Measurements from ENCODE around the gene DUSP1.
"Not testable (repeated sequence)": the region's sequence is repeated elsewhere in the genome, so short reads cannot be mapped to it uniquely, and the experiment has no call there.

DUSP1 gene

GRCh38 chr5:172784162-172784561 is 13.2 kb upstream of the DUSP1 start:
- intact Hi-C loops (cut with DNase I), result not testable (repeated sequence)
- peak in 1 of 42 donors; percentile 3 for DNase-seq

DNA sequence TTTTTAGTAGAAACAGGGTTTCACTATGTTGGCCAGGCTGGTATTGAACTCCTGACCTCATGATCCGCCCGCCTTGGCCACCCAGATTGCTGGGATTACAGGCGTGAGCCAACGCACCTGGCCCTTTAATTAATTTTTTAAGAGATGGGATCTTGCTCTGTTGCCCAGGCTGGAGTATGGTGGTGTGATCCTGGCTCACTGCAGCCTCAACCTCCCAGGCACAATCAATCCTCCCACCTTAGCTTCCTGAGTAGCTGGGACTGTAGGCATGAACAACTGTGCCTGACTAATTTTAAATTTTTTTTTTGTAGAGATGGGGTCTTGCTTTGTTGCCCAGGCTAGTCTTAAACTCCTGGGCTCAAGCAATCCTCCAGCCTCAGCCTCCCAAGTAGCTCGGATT is 12.3 kb upstream of the DUSP1 start:
- DNase-seq; intact Hi-C loops (cut with DNase I): not testable (repeated sequence)

GRCh38 chr5:172782169-172783039 is 11.4 kb upstream of the DUSP1 start:
- intact Hi-C loops (cut with DNase I), result no loop called here
- no peak for DNase-seq

GRCh38 chr5:172779691-172780341 is 8.8 kb upstream of the DUSP1 start:
- no peak for DNase-seq
- intact Hi-C loops (cut with DNase I), result loop anchor here (10.0 kb wide), 2 partner anchors 55 to 85 kb away; partner anchors contain the start of gene ERGIC1

GRCh38 chr5:172777881-172778814 is 7.2 kb upstream of the DUSP1 start:
- intact Hi-C loops (cut with DNase I), result loop anchor here (10.0 kb wide), 2 partner anchors 57 to 87 kb away; partner anchors contain the start of gene ERGIC1

DNA sequence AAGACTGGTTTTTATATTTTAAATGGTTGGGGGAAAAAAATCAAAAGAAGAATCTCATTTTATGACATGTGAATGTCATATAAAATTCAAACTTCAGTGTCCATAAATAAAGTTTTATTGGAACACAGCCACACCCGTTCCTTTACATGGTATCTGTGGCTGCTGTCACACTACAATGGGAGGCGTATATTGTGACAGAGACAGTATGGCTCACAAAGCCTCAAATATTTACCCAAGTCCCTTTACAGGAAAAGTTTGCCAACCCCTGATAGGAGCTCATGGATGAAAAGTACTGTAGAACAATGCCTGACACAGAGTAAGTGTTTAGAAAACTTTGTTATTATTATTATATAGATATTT is 5.2 kb upstream of the DUSP1 start:
- intact Hi-C loops (cut with DNase I), result loop anchor here (10.0 kb wide), 2 partner anchors 59 to 89 kb away; partner anchors contain the start of gene ERGIC1
- DNase-seq, result peak in 1 of 42 donors; percentile 12

More at GRCh38 chr5:172777881-172778814, 7.2 kb upstream of the DUSP1 start:
- DNase-seq, result no peak

GRCh38 chr5:172775326-172776234 is 4.6 kb upstream of the DUSP1 start:
- intact Hi-C loops (cut with DNase I), result loop anchor here (10.0 kb wide), 2 partner anchors 59 to 89 kb away; partner anchors contain the start of gene ERGIC1
- peak in 3 of 42 donors; percentile 19 to 67 (median 51) for DNase-seq

GRCh38 chr5:172774561-172775315 is 3.7 kb upstream of the DUSP1 start:
- intact Hi-C loops (cut with DNase I), result loop anchor here (5.0 to 10.0 kb wide), 3 partner anchors 60 to 158 kb away; partner anchors contain the start of gene ERGIC1
- no peak for DNase-seq

DNA sequence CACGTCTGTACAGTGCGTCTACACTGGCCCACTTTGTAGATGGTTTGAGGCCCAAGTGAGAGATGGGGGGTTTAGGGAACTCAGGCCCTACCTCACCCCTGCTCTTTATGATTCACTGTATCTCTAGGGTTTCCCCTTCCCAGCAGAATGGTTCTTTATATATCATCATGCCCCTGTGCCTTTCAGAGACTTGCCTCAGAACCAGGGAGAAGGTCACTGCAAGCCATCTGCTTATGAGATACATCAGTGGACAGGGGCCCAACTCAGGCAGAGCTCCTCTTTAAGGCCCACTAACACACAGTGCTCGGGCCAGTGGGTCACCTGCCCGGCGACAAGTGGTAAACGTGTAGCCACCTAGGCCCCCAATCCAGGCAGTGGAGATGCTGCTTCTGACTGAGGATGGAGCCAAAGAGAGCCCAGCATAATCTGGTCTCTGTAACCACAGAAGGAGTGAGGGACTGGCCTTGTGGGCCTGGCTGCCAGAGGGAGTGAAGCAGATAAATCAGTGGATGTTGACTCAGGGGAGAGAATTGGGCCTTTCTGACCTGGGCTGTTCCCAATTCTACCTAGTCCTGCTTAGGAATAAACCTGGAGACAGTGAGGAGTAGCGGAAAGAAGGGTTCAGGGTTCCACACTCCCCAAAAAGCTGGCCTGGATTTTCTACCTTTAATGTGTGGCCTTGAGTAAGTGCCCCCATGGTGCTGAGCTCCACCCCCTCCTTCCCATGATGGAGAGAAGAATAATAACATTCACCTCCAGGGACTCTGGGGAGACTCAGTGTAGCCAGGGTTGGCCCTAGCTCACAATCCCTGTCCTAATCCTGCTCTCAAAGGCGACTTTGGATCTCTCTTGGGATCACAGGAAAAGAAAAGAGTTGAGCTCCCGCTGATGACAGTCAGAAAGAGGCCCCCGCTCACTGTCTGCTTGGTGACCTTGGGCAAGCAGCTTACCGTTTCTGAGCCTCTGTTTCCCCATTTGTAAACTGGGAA is 2.8 kb upstream of the DUSP1 start:
- peak in 1 of 42 donors; percentile 25 for DNase-seq
- intact Hi-C loops (cut with DNase I), result loop anchor here (5.0 to 10.0 kb wide), 3 partner anchors 61 to 159 kb away; partner anchors contain the start of gene ERGIC1

DNA sequence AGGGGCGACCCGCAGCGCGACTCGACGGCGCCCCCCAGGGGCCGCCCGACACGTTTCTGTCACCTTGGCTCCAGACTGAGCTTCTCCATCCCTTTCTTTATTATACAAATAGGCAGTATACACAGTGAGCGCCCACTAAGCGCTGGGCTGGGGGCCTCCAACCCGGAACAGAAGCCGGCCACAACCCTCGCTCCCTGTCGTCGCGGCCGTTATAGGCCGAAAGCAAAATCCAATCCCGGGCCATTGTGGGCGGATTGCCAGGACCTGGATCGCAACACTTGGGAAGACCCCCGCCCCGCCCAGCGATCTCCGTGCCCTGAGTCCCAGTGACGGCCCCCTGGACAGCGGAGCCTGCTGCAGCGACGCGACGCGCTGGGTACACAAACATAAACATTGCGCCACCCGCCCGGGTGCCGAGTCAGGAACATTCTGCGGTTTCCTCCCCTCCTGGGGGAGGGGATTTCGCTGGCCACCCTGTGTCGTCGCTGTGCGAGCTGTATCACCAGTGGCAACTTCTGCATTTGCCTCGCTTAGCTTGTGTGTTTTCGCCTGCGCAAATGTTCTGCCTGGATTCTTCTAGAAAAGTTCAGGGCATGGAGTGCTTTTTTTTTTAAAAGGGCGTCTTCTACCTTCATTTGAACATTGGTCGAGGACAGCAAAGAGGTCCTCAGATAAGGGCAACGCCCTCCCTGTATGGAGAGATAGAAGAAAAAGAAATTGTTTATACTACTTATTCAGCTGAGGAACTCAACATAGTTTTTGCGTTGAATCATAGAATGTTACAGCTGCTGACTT is 1.3 kb upstream of the DUSP1 start:
- peak; percentile 53 to 91 (median 80) for DNase-seq
- intact Hi-C loops (cut with DNase I), result loop anchor here (5.0 to 10.0 kb wide), 3 partner anchors 62 to 160 kb away; partner anchors contain the start of gene ERGIC1

DNA sequence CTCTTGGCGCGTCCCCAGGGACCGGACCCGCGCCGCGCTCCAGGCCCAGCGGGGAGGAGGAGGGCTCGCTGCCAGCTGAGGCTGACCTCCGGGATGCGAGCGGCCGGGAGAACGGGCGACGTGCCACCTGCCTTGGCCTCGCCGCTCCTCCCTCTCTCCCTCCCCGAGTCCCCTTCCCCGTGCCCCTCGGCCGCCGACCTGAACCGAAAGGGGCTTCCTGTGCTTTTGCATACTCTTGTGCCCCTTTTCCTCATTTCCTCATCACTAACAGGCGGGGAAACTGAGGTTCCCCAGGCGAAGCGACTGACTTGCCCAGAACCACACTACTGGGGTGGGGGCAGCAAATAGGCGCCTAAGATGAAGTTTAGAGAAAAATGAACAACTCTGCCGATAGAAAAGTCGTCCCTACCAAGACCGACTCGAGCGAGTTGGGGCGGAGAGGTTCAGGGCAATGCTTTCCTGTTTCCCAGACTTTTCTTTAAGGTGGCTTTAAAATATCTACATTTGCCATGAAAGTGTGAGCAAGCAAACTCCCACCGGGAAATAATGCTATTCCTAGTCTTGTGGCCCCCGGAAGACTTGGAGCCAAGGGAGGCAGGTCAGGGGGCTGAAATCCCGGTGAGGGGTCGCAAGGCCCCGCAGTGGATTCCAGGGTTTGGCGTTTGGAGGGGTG is 580 bp upstream of the DUSP1 start:
- peak in 13 of 42 donors; percentile 22 to 75 (median 43) for DNase-seq

DNA sequence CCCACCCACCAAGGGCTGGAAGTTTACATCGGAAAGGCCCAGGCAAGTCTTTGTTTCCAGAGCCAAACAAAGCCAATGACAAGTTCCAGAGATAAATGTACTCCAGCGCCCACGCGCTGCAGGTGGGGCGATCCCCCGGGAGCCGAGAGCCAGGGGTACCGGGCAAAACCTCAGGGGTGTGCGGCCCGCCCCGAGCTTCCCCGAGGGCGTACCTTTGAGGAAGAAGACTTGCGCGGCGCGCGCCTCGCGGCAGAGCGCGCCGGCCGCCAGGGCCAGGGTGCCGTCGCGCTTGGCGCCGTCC is 671 bp downstream of the DUSP1 start:
- intact Hi-C loops (cut with DNase I), result loop anchor here (2.0 to 10.0 kb wide), 4 partner anchors 54 to 162 kb away; partner anchors contain the start of gene ERGIC1
- DNase-seq, result peak in 8 of 42 donors; percentile 32 to 75 (median 58)

More for the DNA sequence above, 580 bp upstream of the DUSP1 start:
- intact Hi-C loops (cut with DNase I), result loop anchor here (2.0 to 10.0 kb wide), 4 partner anchors 55 to 161 kb away; partner anchors contain the start of gene ERGIC1

DNA sequence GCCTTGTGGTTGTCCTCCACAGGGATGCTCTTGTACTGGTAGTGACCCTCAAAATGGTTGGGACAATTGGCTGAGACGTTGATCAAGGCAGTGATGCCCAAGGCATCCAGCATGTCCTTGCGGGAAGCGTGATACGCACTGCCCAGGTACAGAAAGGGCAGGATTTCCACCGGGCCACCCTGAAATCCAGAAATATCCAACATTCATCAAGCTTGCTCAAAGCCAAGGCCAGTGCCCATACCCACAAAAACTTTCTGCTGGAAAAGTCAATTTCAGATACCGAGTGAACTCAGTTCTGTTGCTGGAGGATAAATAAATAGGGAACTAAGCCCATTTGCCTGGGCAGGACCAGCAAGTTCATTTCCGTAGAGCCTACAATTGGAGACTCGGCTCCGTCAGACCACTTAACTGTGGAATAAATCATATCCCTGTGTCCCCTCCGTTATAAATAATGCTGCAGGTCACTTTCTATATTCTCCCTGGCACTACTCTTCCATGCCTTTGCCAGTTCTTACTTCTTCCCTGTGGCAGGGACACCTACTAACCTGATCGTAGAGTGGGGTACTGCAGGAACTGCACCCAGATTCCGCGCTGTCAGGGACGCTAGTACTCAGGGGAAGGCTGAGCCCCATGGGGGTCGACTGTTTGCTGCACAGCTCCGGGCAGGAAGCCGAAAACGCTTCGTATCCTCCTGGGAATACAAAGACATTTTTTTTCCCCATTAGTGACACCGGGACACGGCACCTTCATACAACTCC is 1.2 kb downstream of the DUSP1 start:
- DNase-seq, result peak in 10 of 42 donors; percentile 26 to 67 (median 42)
- intact Hi-C loops (cut with DNase I), result loop anchor here (2.0 to 10.0 kb wide), 4 partner anchors 53 to 163 kb away; partner anchors contain the start of gene ERGIC1

- no peak for DNase-seq
- intact Hi-C loops (cut with DNase I), result no loop called here
Observed at GRCh38 chr5:172769342-172769615, 1.7 kb downstream of the DUSP1 start.
